Upper lobe of right lung (tissue), 1 donor: ENCODE measurements around the gene CNFN. TPM values are rescaled to one million over a fixed set of nuclear protein-coding genes. Genes with fewer than 3 reads are reported as not detected.
"Not testable (repeated sequence)": the region's sequence is repeated elsewhere in the genome, so short reads cannot be mapped to it uniquely, and the experiment has no call there.

ENCODE experiments used
- ATAC-seq: fragments of 200-7000 bp; cut with Tn5 transposase; one replicate; pipeline ENCODE4 v1.9.1; 2020; ENCODE audit warnings: mild to moderate bottlenecking, moderate library complexity
- DNase-seq: peaks from one replicate; pipeline ENCODE4 v3.0.0-alpha.2; 2020
- H3K27ac ChIP-seq: fragments of 200-600 bp; one replicate; pipeline ENCODE4 v1.8.0; 2022
- H3K27me3 ChIP-seq: fragments of 200-600 bp; one replicate; pipeline ENCODE4 v1.8.0; 2022; ENCODE audit warnings: mild to moderate bottlenecking
- H3K36me3 ChIP-seq: fragments of 200-600 bp; one replicate; pipeline ENCODE4 v1.8.0; 2022
- H3K4me1 ChIP-seq: fragments of 200-600 bp; one replicate; pipeline ENCODE4 v1.8.0; 2022
- H3K4me3 ChIP-seq: fragments of 200-600 bp; one replicate; pipeline ENCODE4 v1.8.0; 2022; ENCODE audit warnings: mild to moderate bottlenecking
- H3K9me3 ChIP-seq: fragments of 200-600 bp; one replicate; pipeline ENCODE4 v1.8.0; 2022
- intact Hi-C: fragments of 100-400 bp; cut with DNase I; formaldehyde crosslinking; loops from one replicate; pipeline ENCODE4 v1.11.0; 2022
- microRNA-seq: library from miRNA; unstranded; fragments of <30 nt; microRNA quantifications from one replicate; pipeline ENCODE4 v1.2.0, GENCODE V29; 2020; ENCODE audit warnings: borderline microRNAs expressed
- total RNA-seq: library from RNA; stranded (reverse); fragmentation: NEBNext Ultra II Directional; extraction: Animal tissue kit (Norgen Biotek cat#: 25700); gene quantifications from one replicate; pipeline ENCODE4 v1.2.1, GENCODE V29; 2021
- TF ChIP-seq, protein P1 (sequence below): fragments of 200-600 bp; IDR thresholded peaks from one replicate; pipeline ENCODE4 v1.8.0; 2022; ENCODE audit warnings: antibody characterized with exemption
- donor health status: DM: no; HTN: yes; CAD: no; lungs with severe emphysema.

The CNFN gene
- total RNA-seq, 1 donor from 2014 or later: 0.87 TPM

DNA sequence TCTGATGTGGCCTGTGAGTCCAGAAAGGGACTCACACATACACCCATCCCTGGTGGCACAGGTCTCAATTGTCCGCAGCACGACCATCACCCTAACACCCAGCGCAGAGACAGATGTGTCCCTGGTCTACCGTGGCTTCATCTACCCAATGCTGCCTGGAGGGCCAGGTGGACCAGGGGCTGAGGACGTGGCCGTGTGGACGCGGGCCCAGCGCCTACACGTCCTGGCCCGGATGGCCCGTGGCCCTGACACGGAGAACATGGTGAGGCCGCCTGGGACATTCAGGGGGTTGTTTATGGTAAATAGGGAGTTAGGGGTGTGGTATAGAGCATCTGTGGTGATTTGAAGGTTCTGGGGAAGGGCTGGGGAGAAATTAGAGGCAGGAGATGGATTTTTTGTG is 41.9 kb downstream of the CNFN start:
- H3K27me3 ChIP-seq: no peaks in the 10 kb centered on the region
- no peak for DNase-seq
- no peaks in the 10 kb centered on the region for H3K9me3 ChIP-seq
- H3K27ac ChIP-seq: no peak overlapping the region
- intact Hi-C loops: no loop called here
- peaks cover 11% of the 10 kb centered on the region for H3K36me3 ChIP-seq
- H3K4me1 ChIP-seq: no peaks in the 10 kb centered on the region
- no peak for ATAC-seq
- no peak overlapping the region for H3K4me3 ChIP-seq
- TF ChIP-seq, protein P1, sequence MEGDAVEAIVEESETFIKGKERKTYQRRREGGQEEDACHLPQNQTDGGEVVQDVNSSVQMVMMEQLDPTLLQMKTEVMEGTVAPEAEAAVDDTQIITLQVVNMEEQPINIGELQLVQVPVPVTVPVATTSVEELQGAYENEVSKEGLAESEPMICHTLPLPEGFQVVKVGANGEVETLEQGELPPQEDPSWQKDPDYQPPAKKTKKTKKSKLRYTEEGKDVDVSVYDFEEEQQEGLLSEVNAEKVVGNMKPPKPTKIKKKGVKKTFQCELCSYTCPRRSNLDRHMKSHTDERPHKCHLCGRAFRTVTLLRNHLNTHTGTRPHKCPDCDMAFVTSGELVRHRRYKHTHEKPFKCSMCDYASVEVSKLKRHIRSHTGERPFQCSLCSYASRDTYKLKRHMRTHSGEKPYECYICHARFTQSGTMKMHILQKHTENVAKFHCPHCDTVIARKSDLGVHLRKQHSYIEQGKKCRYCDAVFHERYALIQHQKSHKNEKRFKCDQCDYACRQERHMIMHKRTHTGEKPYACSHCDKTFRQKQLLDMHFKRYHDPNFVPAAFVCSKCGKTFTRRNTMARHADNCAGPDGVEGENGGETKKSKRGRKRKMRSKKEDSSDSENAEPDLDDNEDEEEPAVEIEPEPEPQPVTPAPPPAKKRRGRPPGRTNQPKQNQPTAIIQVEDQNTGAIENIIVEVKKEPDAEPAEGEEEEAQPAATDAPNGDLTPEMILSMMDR: no peak

DNA sequence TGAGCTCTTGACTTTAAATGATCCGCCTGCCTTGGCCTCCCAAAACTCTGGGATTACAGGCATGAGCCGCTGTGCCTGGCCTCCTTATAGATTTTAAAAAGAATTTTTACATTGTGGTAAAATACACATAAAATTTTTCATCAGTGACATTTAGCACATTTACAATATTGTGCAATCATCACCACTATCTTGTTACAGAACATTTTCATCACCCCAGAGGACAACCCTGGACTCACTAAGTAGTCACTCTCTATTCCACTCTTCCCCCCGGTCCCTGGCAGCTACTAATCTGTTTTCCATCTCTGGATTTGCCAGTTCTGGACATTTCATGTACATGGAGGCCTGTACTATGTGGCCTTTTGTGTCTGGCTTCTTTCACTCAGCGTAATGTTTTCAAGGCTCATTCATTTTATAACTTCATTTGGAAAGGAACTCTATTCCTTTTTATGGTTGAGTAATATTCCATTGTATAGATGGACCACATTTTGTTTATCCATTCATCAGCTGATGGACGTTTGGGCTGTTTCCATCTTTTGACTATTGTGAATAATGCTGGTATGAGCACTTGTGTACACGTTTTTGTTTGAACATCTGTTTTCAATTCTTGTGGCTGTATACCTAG is 44.8 kb downstream of the CNFN start:
- TF ChIP-seq, protein P1: no peak
- ATAC-seq (no peak), DNase-seq (no peak)

DNA sequence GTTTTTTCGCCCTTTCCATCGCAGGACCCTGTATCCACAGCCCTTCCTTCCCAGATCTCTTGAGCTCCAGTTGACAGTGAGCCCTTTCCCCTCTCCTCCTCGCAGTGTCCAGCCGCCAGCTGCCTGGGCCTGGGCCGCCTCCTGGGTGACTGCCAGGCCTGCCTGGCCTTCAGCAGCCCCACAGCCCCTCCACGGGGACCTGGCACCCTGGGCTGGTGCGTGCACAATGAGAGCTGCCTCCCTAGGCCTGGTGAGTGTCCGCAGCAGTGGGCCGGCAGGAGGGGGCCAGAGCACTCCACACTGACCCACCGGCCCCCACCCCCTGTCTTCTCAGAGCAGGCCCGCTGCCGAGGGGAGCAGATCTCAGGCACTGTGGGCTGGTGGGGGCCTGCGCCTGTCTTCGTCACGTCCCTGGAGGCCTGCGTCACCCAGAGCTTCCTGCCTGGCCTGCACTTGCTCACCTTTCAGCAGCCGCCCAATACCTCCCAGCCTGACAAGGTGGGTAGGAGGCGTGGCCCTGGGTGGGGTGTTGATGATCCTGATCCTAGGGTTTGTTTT is 45.7 kb downstream of the CNFN start:
- Histone ChIP-seq H3K36me3 (peaks cover 11% of the 10 kb centered on the region), H3K9me3 (no peaks in the 10 kb centered on the region), H3K4me3 (no peak overlapping the region), H3K27ac (no peak overlapping the region), H3K27me3 (no peaks in the 10 kb centered on the region), H3K4me1 (no peaks in the 10 kb centered on the region)
- DNase-seq (no peak), ATAC-seq (peak; percentile 32)
- intact Hi-C loops: no loop called here
- TF ChIP-seq, protein P1: no peak

More for the DNA sequence above, 44.8 kb downstream of the CNFN start:
- H3K9me3 ChIP-seq: no peaks in the 10 kb centered on the region
- H3K4me3 ChIP-seq: no peak overlapping the region
- H3K4me1 ChIP-seq: no peaks in the 10 kb centered on the region
- intact Hi-C loops: no loop called here
- peaks cover 11% of the 10 kb centered on the region for H3K36me3 ChIP-seq
- no peak overlapping the region for H3K27ac ChIP-seq
- H3K27me3 ChIP-seq: no peaks in the 10 kb centered on the region

DNA sequence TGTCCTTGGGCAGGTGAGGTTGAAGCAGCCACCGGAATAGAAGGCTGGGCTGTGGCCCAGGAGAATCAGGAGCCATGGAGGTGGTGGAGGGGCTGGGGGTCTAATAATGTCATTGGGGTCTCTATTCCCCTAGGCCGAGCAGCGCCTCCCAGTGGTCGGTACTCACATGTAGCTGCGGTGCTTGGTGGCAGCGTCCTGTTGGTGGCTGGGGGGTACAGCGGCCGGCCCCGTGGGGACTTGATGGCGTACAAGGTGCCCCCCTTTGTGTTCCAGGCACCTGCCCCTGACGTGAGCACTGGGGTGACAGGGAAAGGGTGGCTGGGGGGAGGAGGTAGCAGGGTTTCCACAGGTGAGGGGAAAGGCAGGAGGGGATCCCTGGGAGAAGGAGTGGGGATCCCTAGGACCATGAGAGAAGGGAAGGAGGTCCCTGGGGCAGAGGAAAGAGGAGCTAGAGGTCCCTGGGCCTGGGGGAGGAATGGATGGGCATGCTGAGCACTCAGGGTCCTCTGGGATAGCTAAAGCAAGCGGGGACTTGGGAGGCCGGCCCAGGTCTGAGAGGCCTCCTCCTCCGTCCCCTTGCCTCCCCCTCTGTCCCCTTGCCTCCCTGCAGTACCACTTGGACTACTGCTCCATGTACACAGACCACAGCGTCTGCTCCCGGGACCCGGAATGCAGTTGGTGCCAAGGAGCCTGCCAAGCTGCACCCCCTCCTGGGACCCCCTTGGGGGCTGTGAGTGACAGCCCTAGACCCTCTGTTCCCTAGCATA is 46.6 kb downstream of the CNFN start:
- Histone ChIP-seq H3K36me3 (peaks cover 11% of the 10 kb centered on the region), H3K27me3 (no peaks in the 10 kb centered on the region), H3K9me3 (no peaks in the 10 kb centered on the region), H3K27ac (no peak overlapping the region), H3K4me1 (no peaks in the 10 kb centered on the region), H3K4me3 (no peak overlapping the region)
- intact Hi-C loops: no loop called here
- ATAC-seq (peak; percentile 27), DNase-seq (no peak)
- TF ChIP-seq, protein P1: no peak

DNA sequence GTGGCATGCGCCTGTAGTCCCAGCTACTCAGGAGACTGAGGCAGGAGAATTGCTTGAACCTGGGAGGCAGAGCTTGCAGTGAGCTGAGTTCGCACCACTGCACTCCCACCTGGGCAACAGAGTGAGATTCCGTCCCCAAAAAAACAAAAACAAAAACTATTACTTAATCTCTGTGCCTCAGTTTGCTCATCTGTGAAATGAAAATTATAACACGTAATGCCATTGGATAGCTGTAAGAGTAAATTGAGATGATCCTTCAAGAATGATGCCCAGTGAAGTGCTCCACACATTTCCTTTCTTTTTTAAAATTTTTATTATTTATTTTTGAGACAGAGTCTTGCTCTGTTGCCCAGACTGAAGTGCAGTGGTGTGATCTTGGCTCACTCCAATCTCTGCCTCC is 50.2 kb downstream of the CNFN start:
- H3K36me3 ChIP-seq: peaks cover 17% of the 10 kb centered on the region

DNA sequence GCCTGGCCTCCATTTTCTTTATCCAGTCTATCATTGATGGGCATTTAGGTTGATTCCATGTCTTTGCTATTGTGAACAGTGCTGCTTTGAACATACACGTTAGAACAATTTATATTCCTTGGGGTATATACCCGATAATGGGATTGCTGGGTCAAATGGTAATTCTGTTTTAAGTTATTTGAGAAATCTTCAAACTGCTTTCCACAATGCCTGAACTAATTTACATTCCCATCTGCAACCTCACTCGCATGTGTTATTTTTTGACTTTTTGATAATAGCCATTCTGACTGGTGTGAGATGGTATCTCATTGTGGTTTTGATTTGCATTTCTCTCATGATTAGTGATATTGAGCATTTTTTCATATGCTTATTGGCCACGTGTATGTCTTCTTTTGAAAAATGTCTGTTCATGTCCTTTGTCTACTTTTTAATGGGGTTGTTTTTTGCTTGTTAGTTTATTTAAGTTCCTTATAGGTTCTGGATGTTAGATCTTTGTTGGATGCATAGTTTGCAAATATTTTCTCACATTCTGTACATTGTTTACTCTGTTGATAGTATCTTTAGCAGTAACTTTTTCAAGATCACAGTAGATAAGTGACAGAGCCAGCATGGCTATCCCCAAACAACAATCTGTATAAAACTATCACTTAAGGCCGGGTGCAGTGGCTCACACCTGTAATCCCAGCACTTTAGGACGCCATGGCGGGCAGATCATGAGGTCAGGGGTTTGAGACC is 50.8 kb downstream of the CNFN start:
- peaks cover 11% of the 10 kb centered on the region for H3K36me3 ChIP-seq
- intact Hi-C loops, ATAC-seq, H3K9me3 ChIP-seq, H3K27me3 ChIP-seq, DNase-seq, H3K27ac ChIP-seq, H3K4me3 ChIP-seq, H3K4me1 ChIP-seq: not testable (repeated sequence)

More for the DNA sequence above, 50.2 kb downstream of the CNFN start:
- H3K27ac ChIP-seq, DNase-seq, intact Hi-C loops, H3K4me3 ChIP-seq, H3K27me3 ChIP-seq, H3K4me1 ChIP-seq, H3K9me3 ChIP-seq, ATAC-seq: not testable (repeated sequence)

Small RNA genes lying within 50 kb of the gene (microRNA-seq; reads per million reads assigned to microRNA genes)
- gene MIR8077: not detected

Other genes starting within 250 kb of the CNFN start
- gene DEDD2, start 172.6 kb downstream of the CNFN start, total RNA-seq: 25.1 TPM
- 9.6 TPM for gene ZNF526, start 170.0 kb downstream of the CNFN start, total RNA-seq
- 38.7 TPM for gene GSK3A, start 147.7 kb downstream of the CNFN start, total RNA-seq
- gene ERF, start 135.2 kb downstream of the CNFN start, total RNA-seq: 53.9 TPM
- 76.7 TPM for gene CIC, start 121.0 kb downstream of the CNFN start, total RNA-seq
- 0.52 TPM for gene PRR19, start 88.2 kb downstream of the CNFN start, total RNA-seq
- 13.2 TPM for gene PAFAH1B3, start 87.7 kb downstream of the CNFN start, total RNA-seq
- gene TMEM145, start 77.0 kb downstream of the CNFN start, total RNA-seq: 0.35 TPM
- 18.4 TPM for gene MEGF8, start 64.7 kb downstream of the CNFN start, total RNA-seq
- gene LIPE, start 37.1 kb upstream of the CNFN start, total RNA-seq: 3.9 TPM
- gene CXCL17, start 52.6 kb upstream of the CNFN start, total RNA-seq: 150 TPM
- gene CEACAM1, start 138.2 kb upstream of the CNFN start, total RNA-seq: 13.1 TPM
- gene CEACAM8, start 204.6 kb upstream of the CNFN start, total RNA-seq: not detected